SJCRH30 (cell line): ENCODE results near the gene PDCD7. TPM values are rescaled to one million over a fixed set of nuclear protein-coding genes. Genes with fewer than 3 reads are reported as not detected.

Experiments
- total RNA-seq: library from RNA; depleted of rRNA; stranded (reverse); fragments of >200 nt; shearing (Covaris generic); gene quantifications from 2 replicates; pipeline ENCODE4 v1.2.3, GENCODE V29; 2014; rRNA removed

Gene PDCD7
- total RNA-seq, 1 experiment from 2014 or later: 22.8 TPM

Other genes starting within 250 kb of the PDCD7 start
- gene ANKDD1A, start 221.9 kb downstream of the PDCD7 start, total RNA-seq: 5.0 and 5.6 TPM in 2 replicates
- gene SPG21, start 143.9 kb downstream of the PDCD7 start, total RNA-seq: 79.9 and 88.6 TPM in 2 replicates
- gene MTFMT, start 104.2 kb downstream of the PDCD7 start, total RNA-seq: 16.6 and 21.9 TPM in 2 replicates
- 0.36 TPM in 1 of 2 replicates, not detected in the other for gene SLC51B, start 88.4 kb downstream of the PDCD7 start, total RNA-seq
- 0.08 TPM in 1 of 2 replicates, not detected in the other for gene RASL12, start 65.8 kb downstream of the PDCD7 start, total RNA-seq
- gene KBTBD13, start 57.1 kb downstream of the PDCD7 start, total RNA-seq: 0.08 and 0.15 TPM in 2 replicates
- gene UBAP1L, start 18.6 kb downstream of the PDCD7 start, total RNA-seq: 0.59 and 0.73 TPM in 2 replicates
- gene CLPX, start 51.5 kb upstream of the PDCD7 start, total RNA-seq: 43.3 and 44.2 TPM in 2 replicates
- 0.05 TPM in 1 of 2 replicates, not detected in the other for gene CILP, start 77.7 kb upstream of the PDCD7 start, total RNA-seq
- gene PARP16, start 153.1 kb upstream of the PDCD7 start, total RNA-seq: 12.9 TPM in 2 replicates
- not detected in 2 replicates for gene RNU5A-1, start 162.2 kb upstream of the PDCD7 start, total RNA-seq
- gene RNU5B-1, start 170.9 kb upstream of the PDCD7 start, total RNA-seq: not detected in 2 replicates
- gene IGDCC3, start 244.2 kb upstream of the PDCD7 start, total RNA-seq: 6.6 and 8.7 TPM in 2 replicates